Esophagus muscularis mucosa (tissue), 4 donors: Measurements from ENCODE around the gene TMEM132C. TPM values are rescaled to one million over a fixed set of nuclear protein-coding genes. Genes with fewer than 3 reads are reported as not detected.

Source experiments
- DNase-seq: peaks from one replicate; pipeline ENCODE4 v3.0.0-alpha.2; 2017; ENCODE audit errors: extremely low spot score
- H3K27ac ChIP-seq, 4 donors: fragments of 200-600 bp; sonication (generic); replicated peaks in 1 of 4; 1 replicate in 3 of 4; 2 replicates in 1 of 4; pipeline ENCODE4 v1.5.1; 2016 to 2019; ENCODE audit warnings: mild to moderate bottlenecking in 1 of 4
- H3K27me3 ChIP-seq, 4 donors: fragments of 200-600 bp; sonication (generic); one replicate each; pipeline versions ENCODE4 v1.5.1 to v1.6.0; 2016 to 2019
- H3K36me3 ChIP-seq, 4 donors: fragments of 200-600 bp; sonication (generic); one replicate each; pipeline ENCODE4 v1.5.1; 2016 to 2019
- H3K4me1 ChIP-seq, 4 donors: fragments of 200-600 bp; sonication (generic); one replicate each; pipeline ENCODE4 v1.5.1; 2016 to 2019
- H3K4me3 ChIP-seq, 4 donors: fragments of 200-600 bp; sonication (generic); 1 replicate in 2 of 4; 2 replicates in 2 of 4; pipeline ENCODE4 v1.5.1; 2016 to 2019; ENCODE audit warnings: mild to moderate bottlenecking in 4 of 4, moderate library complexity in 1 of 4
- H3K9me3 ChIP-seq, 4 donors: fragments of 200-600 bp; sonication (generic); 1 replicate in 3 of 4; 2 replicates in 1 of 4; pipeline ENCODE4 v1.5.1; 2016 to 2019
- CTCF ChIP-seq, 3 experiments: fragments of 200-600 bp in 2 of 3; fragments of 450-650 bp in 1 of 3; sonication (generic) in 2 of 3; IDR thresholded peaks; one replicate each; pipeline ENCODE4 v1.5.1; 2017 to 2019; ENCODE audit warnings: antibody characterized with exemption in 3 of 3, mild to moderate bottlenecking in 2 of 3, moderate library complexity in 1 of 3
- EP300 ChIP-seq: sonication (generic); formaldehyde crosslinking; IDR thresholded peaks from one replicate; pipeline ENCODE4 v1.6.1; 2017; ENCODE audit warnings: antibody characterized with exemption
- POLR2A ChIP-seq: fragments of 450-650 bp; IDR thresholded peaks from one replicate; pipeline ENCODE4 v1.6.1; 2017; ENCODE audit warnings: antibody characterized with exemption, moderate library complexity, mild to moderate bottlenecking, low read depth
- POLR2AphosphoS5 ChIP-seq, 2 donors: sonication (generic); formaldehyde crosslinking; IDR thresholded peaks; one replicate each; pipeline ENCODE4 v1.6.1; 2017; ENCODE audit warnings: antibody characterized with exemption in 2 of 2
- WGBS: methylation state at CpG from one replicate; pipeline ENCODE4 v1.1.5; 2018; 5-methylcytosine and 5-hydroxymethylcytosine counted together
- intact Hi-C: fragments of 100-400 bp; cut with DNase I; formaldehyde crosslinking; loops from one replicate; pipeline ENCODE4 v1.15.1; 2023
- total RNA-seq, 4 donors: library from RNA; depleted of rRNA; stranded (reverse); fragments of >200 nt; gene quantifications; one replicate each; pipeline versions ENCODE4 v1.1.0 to v1.2.1, GENCODE V29; 2016

Gene TMEM132C
- total RNA-seq, 4 donors from 2014 or later, result 2.9 to 3.8 (median 3.5) TPM

GRCh38 chr12:128521981-128522380 is 255.0 kb downstream of the TMEM132C start:
- TF ChIP-seq POLR2AphosphoS5 (IDR thresholded peaks at IDR 0.05), result no peak
- no peak for TF ChIP-seq POLR2A
- TF ChIP-seq CTCF (IDR thresholded peaks at IDR 0.05), result no peak
- no peak for TF ChIP-seq EP300
- Histone ChIP-seq H3K9me3 (peaks cover 0 to 14% (median 4%) of the 10 kb centered on the region in 4 donors), H3K27me3 (peaks cover 0 to 3% (median 0%) of the 10 kb centered on the region in 4 donors), H3K4me3 (no peak overlapping the region), H3K36me3 (no peaks in the 10 kb centered on the region), H3K4me1 (no peaks in the 10 kb centered on the region), H3K27ac (no peak overlapping the region)
- DNase-seq, result no peak
- intact Hi-C loops, result no loop called here
- 97% methylated on average over 10 of the region's 10 CpGs for WGBS

DNA sequence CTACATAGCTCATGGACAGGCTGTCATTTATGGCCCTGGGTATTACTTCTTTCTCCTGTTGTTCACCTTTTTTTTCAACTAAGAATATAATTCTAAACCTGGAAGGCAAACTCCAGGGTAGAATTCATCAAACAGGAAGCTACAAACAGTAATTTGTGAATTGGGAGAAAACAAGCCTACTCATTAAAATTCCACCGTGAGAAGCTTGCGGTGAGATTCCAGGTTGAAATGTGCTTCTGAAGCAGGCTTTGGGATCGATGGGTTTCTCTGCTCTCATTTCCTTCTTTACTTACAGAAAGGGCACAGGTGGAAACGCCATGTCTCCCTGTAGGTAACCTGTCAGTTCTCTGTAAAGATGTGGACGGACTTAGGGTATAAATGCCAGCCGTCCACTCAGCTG is 257.5 kb downstream of the TMEM132C start:
- Histone ChIP-seq H3K27ac (no peak overlapping the region), H3K9me3 (peaks cover 0 to 14% (median 4%) of the 10 kb centered on the region in 4 donors), H3K27me3 (peaks cover 0 to 3% (median 0%) of the 10 kb centered on the region in 4 donors), H3K4me3 (no peak overlapping the region), H3K36me3 (no peaks in the 10 kb centered on the region), H3K4me1 (no peaks in the 10 kb centered on the region)
- intact Hi-C loops, result no loop called here
- no peak for DNase-seq
- whole genome bisulfite sequencing, result 89% methylated on average over 5 of the region's 6 CpGs
- TF ChIP-seq EP300 (no peak), POLR2AphosphoS5 (IDR thresholded peaks at IDR 0.05) (no peak), CTCF (IDR thresholded peaks at IDR 0.05) (no peak), POLR2A (no peak)

DNA sequence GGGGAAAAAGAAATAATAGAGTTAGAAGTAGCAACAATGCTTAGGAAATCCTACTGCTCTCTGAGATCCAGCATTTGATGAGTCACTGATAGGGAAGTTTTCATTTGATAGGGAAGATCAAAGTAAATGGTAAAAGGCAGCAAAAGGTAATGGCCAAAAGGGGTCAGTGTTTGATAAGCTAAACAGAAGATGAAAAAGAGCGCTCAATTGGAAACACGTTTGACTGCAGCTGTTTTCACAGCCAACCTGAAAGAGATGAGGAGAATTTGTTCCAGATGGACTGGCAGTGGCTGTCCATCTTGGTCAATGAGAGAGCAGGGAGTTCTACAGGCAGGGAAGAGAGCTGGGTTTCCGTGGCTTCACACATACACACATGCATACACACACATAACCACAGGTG is 264.2 kb downstream of the TMEM132C start:
- Histone ChIP-seq H3K4me1 (no peaks in the 10 kb centered on the region), H3K27me3 (peaks cover 0 to 8% (median 0%) of the 10 kb centered on the region in 4 donors), H3K4me3 (no peak overlapping the region), H3K36me3 (no peaks in the 10 kb centered on the region), H3K9me3 (no peaks in the 10 kb centered on the region), H3K27ac (no peak overlapping the region)
- no peak for DNase-seq
- WGBS, result 58% methylated on average over 3 of the region's 3 CpGs
- TF ChIP-seq POLR2A, result no peak
- TF ChIP-seq CTCF (IDR thresholded peaks at IDR 0.05), result no peak
- TF ChIP-seq EP300, result no peak
- TF ChIP-seq POLR2AphosphoS5 (IDR thresholded peaks at IDR 0.05), result no peak
- intact Hi-C loops, result no loop called here

- H3K4me3 ChIP-seq, result no peak overlapping the region
- peaks cover 0 to 4% (median 0%) of the 10 kb centered on the region in 4 donors for H3K27me3 ChIP-seq
- no peaks in the 10 kb centered on the region for H3K4me1 ChIP-seq
- peaks cover 0 to 15% (median 2%) of the 10 kb centered on the region in 4 donors for H3K9me3 ChIP-seq
- no peak for DNase-seq
- intact Hi-C loops, result no loop called here
- WGBS, result 67% methylated on average over 5 of the region's 5 CpGs
- no peak for TF ChIP-seq POLR2AphosphoS5 (IDR thresholded peaks at IDR 0.05)
- no peak for TF ChIP-seq POLR2A
- TF ChIP-seq CTCF (IDR thresholded peaks at IDR 0.05), result no peak
- TF ChIP-seq EP300, result no peak
- no peak overlapping the region for H3K27ac ChIP-seq
- no peaks in the 10 kb centered on the region for H3K36me3 ChIP-seq
These were observed 267.9 kb downstream of the TMEM132C start for GRCh38 chr12:128534906-128535305.

DNA sequence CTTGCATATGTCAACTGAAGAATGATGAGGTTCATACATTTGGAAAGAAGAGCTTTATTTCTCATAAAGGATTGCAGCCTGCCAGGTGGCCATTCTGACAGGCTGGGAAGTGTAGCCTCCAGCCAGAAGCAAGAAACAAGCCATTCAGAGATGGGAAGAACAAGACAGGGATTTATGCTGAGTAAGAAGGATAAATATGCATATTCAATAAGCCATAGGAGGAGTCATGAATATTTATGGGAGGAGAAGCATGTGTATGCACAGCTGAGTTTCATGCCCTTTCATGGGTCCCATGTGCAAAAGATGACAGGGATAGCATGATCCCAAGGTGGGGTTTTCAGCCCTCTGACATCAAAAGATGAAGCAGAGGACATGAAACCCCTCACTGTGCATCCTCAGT is 269.8 kb downstream of the TMEM132C start:
- no peak overlapping the region for H3K4me3 ChIP-seq
- H3K27me3 ChIP-seq, result no peaks in the 10 kb centered on the region
- intact Hi-C loops, result no loop called here
- peaks cover 0 to 15% (median 2%) of the 10 kb centered on the region in 4 donors for H3K9me3 ChIP-seq
- no peaks in the 10 kb centered on the region for H3K4me1 ChIP-seq
- H3K27ac ChIP-seq, result no peak overlapping the region
- H3K36me3 ChIP-seq, result no peaks in the 10 kb centered on the region
- DNase-seq, result no peak
- TF ChIP-seq EP300 (no peak), POLR2A (no peak)
